Colonic mucosa (tissue), 4 donors: ENCODE results near the gene LMNA. TPM values are rescaled to one million over a fixed set of nuclear protein-coding genes. Genes with fewer than 3 reads are reported as not detected.

Source experiments
- DNase-seq: peaks from one replicate; pipeline ENCODE4 v3.0.0-alpha.2; 2020
- H3K27ac ChIP-seq: fragments of 200-600 bp; one replicate; pipeline ENCODE4 v1.8.0; 2021
- H3K27me3 ChIP-seq: fragments of 200-600 bp; one replicate; pipeline ENCODE4 v1.8.0; 2021
- H3K36me3 ChIP-seq: fragments of 200-600 bp; one replicate; pipeline ENCODE4 v1.8.0; 2021
- H3K4me1 ChIP-seq: fragments of 200-600 bp; one replicate; pipeline ENCODE4 v1.8.0; 2021; ENCODE audit warnings: mild to moderate bottlenecking
- H3K4me3 ChIP-seq: fragments of 200-600 bp; one replicate; pipeline ENCODE4 v1.8.0; 2021
- H3K9ac ChIP-seq, 2 donors: one replicate each; pipeline ENCODE4 v1.7.0; 2013; ENCODE audit warnings: control low read depth in 2 of 2, low read depth in 2 of 2, low read length in 2 of 2
- H3K9me3 ChIP-seq: fragments of 200-600 bp; one replicate; pipeline ENCODE4 v1.8.0; 2021
- intact Hi-C: fragments of 100-400 bp; cut with DNase I; formaldehyde crosslinking; loops from one replicate; pipeline ENCODE4 v1.14.1; 2022
- total RNA-seq, 2 donors: library from RNA; stranded (reverse); fragmentation: NEBNext Ultra II Directional in 1 of 2; extraction: Animal tissue kit (Norgen Biotek cat#: 25700) in 1 of 2; gene quantifications; one replicate each; pipeline ENCODE4 v1.2.1, GENCODE V29; 2021
- TF ChIP-seq, protein P1 (sequence below): fragments of 200-600 bp; IDR thresholded peaks from one replicate; pipeline ENCODE4 v1.8.0; 2022; ENCODE audit warnings: antibody characterized with exemption, mild to moderate bottlenecking
- donor health status: healthy.
- donor health status: DM: no; HTN: no; CAD: no.
- donor health status: DM: no; HTN: no; CAD: no.

Gene LMNA
- total RNA-seq, 2 donors from 2014 or later = 414 to 610 TPM

DNA sequence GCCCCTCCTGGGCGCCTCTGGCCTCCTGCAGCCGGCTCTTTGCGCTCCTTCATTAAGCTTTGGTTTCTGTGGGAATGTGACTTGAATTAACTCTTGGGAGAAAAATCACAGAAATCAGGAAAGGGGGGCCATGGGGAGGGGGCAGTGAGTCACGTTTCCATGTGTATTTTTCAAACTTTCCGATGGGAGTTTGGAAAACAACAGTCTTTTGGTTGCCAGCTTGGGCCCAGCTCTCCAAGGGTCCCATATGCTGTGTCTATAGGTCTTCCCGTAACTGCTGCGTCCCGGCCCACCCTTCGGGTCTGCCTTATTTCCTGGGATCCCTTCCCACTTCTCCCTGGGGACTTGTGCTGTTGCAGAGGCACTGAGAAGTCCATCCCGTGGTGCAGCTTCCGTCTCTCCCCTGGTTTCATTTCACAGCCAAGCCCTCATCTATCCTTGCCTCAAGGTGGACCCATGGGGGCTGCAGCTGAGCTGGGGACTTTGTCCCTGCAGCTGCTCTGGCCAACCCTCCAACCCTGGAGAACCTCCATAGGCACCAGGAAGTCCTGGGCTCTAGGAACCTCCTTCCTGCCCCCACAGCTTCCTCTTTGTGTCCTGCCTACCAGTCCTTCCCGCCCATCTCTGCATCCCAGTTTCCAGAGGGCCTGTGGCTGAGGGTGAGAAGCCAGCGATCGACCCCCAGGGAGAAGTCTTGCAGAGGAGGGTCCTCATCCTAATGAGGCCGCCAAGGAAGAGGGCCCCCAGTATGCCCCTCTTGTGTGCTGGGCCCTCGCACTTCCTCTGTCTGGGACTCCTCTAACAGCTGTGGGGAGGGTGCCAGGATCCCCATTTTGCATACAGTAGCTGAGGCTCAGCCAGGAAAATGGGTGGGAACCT is 11.6 kb upstream of the LMNA start:
- Histone ChIP-seq H3K9ac (peak overlapping the region in 1 of 2 donors; percentile 89), H3K27me3 (no peaks in the 10 kb centered on the region), H3K27ac (peak overlapping the region; percentile 94), H3K4me3 (no peak overlapping the region), H3K9me3 (no peaks in the 10 kb centered on the region), H3K36me3 (no peaks in the 10 kb centered on the region), H3K4me1 (peaks cover 38% of the 10 kb centered on the region)
- peak; percentile 61 for DNase-seq
- TF ChIP-seq, protein P1, sequence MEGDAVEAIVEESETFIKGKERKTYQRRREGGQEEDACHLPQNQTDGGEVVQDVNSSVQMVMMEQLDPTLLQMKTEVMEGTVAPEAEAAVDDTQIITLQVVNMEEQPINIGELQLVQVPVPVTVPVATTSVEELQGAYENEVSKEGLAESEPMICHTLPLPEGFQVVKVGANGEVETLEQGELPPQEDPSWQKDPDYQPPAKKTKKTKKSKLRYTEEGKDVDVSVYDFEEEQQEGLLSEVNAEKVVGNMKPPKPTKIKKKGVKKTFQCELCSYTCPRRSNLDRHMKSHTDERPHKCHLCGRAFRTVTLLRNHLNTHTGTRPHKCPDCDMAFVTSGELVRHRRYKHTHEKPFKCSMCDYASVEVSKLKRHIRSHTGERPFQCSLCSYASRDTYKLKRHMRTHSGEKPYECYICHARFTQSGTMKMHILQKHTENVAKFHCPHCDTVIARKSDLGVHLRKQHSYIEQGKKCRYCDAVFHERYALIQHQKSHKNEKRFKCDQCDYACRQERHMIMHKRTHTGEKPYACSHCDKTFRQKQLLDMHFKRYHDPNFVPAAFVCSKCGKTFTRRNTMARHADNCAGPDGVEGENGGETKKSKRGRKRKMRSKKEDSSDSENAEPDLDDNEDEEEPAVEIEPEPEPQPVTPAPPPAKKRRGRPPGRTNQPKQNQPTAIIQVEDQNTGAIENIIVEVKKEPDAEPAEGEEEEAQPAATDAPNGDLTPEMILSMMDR = no peak
- intact Hi-C loops = no loop called here

DNA sequence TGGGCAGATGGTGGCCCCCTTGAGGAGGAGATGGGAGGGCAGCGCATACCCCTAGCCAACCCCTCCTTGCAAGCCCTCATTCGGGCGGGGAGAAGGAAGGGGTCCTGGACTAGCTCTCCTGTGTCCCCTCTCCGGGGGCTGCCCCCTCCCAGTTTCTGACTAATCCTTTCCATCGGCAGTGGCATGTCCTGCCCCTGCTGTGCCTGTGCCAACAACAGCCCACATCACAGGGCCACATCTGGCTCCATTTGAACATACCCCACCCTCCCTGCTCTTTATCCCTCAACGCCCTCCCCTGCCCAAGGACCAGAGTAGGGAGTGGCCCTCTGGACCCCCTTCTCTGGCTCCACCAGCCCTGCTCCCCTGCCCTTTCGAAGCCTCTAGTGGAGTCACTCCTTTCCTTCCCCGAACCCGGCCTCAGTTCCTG is 11.0 kb upstream of the LMNA start:
- H3K36me3 ChIP-seq = no peaks in the 10 kb centered on the region
- peak; percentile 65 for DNase-seq
- no peak overlapping the region for H3K4me3 ChIP-seq
- peak overlapping the region; percentile 65 to 89 for H3K9ac ChIP-seq
- H3K27me3 ChIP-seq = no peaks in the 10 kb centered on the region
- H3K9me3 ChIP-seq = no peaks in the 10 kb centered on the region
- intact Hi-C loops = no loop called here
- peaks cover 38% of the 10 kb centered on the region for H3K4me1 ChIP-seq
- peak overlapping the region; percentile 94 for H3K27ac ChIP-seq
- TF ChIP-seq, protein P1 = no peak

DNA sequence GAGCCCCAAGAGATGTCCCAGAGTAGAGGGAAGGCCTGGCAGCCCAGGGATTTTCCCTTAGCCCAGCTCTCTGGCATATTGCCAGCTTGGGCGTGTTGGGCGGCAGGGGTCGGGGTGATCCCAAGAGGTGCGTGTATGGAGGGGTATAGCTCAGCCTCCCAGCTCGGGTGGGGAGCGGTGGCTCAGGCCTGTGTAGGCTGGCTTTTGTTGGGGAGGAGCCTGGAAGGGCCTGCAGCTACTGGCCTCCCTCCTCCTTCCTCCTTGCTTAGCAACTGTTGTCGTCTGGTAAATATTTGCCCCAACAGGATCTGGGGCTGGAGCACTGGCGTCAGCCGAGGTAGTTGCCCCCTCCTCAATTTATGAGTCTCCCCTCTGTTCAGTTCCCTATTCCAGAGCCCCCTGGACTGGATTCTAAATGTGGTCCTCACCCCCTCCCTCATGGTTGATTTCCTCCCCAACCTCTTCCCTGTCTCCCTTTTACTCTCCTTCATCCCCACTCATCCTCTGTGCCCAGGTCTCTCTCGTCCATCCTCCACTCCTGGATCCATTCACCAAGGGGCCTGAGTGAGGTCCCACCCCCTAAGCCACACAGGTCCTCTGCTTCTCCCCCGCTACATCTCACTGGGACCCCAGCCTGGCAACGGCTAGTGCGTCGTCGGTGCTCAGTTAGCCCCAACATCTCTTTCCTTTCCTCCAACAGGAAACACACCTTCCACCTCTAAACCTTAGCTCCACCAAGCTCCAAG is 10.3 kb upstream of the LMNA start:
- peaks cover 38% of the 10 kb centered on the region for H3K4me1 ChIP-seq
- peak overlapping the region; percentile 94 for H3K27ac ChIP-seq
- DNase-seq = peak; percentile 83
- H3K27me3 ChIP-seq = no peaks in the 10 kb centered on the region
- no peaks in the 10 kb centered on the region for H3K36me3 ChIP-seq
- peak overlapping the region; percentile 68 to 89 for H3K9ac ChIP-seq
- no peaks in the 10 kb centered on the region for H3K9me3 ChIP-seq
- H3K4me3 ChIP-seq = no peak overlapping the region
- intact Hi-C loops = no loop called here
- TF ChIP-seq, protein P1 = no peak

DNA sequence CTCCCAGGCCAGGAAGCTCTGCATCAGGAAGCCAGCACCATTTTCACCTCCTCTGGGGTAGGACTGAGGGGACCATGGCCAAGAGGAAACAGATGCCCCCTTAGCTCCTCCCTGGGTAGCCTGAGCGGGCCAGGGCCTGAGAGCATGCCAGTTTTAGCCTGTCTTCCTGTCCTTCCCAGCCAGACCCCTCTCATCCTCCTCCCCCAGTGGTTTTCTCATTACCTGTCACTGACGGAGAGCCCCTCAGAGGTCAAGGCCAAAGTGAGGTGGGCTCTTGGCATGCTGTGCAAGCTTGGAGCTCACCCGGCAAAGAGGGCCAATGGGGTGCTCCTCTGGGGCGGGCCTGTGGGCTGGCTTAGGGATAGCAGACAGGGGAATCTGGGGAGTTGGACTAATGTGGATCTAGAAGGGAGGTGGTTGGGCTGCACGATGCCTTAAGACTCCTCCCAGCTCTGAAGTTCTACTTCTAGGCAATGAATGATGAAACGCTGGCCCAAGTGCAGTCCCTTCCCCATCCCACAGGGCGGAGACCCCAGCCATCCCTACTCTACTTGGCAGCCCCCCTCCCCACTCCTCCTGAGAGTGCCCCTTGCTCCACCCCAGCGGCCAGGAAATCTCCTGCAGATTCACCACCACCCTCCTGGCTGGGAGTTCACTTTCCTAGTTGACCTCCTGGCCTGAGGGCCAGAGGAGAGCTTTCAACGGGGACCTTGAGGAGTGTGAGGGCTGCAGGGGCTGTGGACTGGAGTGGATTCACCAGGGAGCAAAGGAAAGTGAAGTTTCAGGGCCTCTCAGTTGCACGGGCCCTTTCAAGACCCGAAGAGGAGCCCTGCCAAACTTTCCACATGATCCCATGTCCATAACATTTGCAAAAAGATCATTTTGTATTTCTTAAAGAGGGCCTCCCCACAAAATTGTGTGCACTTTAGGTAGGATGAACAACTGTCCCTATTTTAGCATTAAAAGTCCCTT is 9.4 kb upstream of the LMNA start:
- H3K27ac ChIP-seq = peak overlapping the region; percentile 94
- no peaks in the 10 kb centered on the region for H3K9me3 ChIP-seq
- TF ChIP-seq, protein P1 = no peak
- peak; percentile 44 for DNase-seq
- H3K4me3 ChIP-seq = peak overlapping the region; percentile 35
- H3K9ac ChIP-seq = peak overlapping the region; percentile 77 to 89
- intact Hi-C loops = no loop called here
- peaks cover 38% of the 10 kb centered on the region for H3K4me1 ChIP-seq
- no peaks in the 10 kb centered on the region for H3K36me3 ChIP-seq
- H3K27me3 ChIP-seq = no peaks in the 10 kb centered on the region
